ENCODE results near the gene SIDT2.
"Not testable (repeated sequence)": the region's sequence is repeated elsewhere in the genome, so short reads cannot be mapped to it uniquely, and the experiment has no call there.

SIDT2 gene

DNA sequence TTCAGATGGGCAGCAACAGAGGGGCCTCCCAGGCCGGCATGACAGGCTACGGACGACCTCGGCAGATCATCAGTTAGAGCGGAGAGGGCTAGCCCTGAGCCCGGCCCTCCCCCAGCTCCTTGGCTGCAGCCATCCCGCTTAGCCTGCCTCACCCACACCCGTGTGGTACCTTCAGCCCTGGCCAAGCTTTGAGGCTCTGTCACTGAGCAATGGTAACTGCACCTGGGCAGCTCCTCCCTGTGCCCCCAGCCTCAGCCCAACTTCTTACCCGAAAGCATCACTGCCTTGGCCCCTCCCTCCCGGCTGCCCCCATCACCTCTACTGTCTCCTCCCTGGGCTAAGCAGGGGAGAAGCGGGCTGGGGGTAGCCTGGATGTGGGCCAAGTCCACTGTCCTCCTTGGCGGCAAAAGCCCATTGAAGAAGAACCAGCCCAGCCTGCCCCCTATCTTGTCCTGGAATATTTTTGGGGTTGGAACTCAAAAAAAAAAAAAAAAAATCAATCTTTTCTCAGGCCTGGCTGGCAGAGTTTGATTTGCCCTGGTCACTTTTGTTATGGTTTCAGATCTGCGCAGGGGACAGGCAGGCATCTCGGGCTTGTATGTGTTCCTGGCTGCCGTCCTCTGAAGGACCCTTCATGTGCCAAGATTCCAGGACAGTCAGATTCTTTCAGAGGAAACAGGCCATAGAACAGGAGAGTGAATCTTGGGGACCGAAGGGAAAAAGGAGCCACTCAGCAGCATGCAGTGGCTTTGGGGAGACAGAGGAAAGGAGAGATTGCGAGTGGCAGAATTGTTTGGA, 25.9 kb downstream of the SIDT2 start:
- DNase-seq = no peak

DNA sequence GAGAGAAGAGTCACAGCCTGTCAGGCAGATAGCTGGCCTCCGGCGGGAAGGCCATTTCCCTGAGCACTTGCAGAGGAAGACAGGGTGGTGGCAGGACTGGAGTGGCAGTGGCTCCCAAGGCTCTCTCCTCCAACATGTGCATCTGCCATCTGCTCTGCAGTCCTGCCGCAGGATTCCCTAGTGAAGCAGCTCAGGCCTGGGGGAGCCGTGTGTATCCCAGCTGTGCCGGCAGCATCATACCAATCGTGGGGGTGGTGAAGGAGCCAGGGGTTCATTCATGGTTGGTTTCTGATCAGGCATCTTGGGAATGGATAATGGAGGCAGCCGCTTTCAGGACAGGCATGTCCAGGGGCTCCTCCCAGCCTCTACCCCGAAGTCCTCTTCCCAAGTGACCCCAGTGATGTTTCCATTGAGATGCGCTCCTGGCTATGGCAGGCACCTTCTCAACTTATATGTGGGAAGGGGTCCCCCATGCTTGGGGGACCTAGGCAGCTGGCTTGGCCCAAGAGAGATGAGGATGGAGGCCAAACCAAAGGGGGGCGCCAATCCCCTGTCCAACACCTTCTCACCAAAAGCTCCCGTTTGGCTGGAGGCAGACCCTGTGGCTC, 26.8 kb downstream of the SIDT2 start:
- DNase-seq = no peak

DNA sequence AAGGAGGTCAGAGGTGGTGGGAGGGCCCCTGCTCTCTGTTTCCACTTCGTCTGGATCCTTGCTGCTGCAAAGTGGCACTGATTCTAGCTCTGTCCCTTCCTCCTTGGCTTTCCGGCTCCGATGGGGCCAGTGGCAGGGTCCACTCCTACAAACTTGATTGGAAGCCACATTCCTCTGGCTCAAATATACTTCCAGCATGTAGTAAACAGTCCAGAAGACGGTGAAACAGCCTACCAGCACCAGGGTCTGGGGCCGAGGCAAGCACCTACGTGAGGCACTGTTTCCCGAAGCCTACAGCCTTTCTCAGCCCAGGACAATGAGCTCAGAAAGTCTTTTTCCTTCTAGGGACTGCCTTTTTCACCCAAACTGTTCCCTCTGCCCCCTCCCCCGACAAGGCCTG, 27.6 kb downstream of the SIDT2 start:
- DNase-seq = not testable (repeated sequence)

DNA sequence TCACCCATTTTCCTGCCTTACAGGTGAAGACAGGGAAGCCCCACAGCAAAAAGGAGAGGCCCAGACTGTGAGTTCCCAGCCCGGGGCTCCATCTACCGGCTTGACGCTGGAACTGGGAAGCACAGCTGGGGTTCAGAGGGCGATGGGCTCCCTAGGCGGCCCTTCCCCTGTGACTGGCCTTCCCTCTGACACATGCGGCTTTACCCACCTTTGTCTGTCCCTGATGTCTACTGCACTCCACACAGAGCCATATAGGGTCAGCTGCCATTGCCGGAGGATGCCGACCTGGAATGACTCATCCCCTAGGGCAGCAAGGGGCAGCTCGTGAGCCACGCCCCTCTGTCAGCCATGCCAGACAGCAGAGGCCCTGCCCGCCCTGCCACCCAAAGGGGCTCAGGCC, 28.3 kb downstream of the SIDT2 start:
- not testable (repeated sequence) for DNase-seq

- not testable (repeated sequence) for DNase-seq
These were observed 28.9 kb downstream of the SIDT2 start for GRCh38 chr11:117207481-117207880.

DNA sequence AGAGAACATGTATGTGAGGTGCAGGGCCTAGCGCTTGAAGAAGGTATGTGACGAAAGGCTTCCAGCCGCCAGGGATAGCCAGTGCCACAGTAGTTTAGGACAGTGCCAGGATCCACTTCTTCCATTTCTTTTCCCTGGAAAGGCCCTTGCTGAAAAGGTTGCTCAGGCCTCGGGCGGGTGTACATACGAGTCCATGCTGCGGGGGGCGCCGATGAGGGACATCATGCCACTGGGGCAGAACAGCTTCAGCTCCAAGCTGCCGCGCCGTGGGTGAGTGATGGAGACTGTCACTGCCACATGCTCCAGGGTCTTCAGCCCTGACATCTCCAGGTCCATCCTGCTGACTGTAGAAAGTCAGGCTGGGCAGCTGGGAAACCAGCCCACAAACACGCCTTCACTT, 30.2 kb downstream of the SIDT2 start:
- DNase-seq = not testable (repeated sequence)

DNA sequence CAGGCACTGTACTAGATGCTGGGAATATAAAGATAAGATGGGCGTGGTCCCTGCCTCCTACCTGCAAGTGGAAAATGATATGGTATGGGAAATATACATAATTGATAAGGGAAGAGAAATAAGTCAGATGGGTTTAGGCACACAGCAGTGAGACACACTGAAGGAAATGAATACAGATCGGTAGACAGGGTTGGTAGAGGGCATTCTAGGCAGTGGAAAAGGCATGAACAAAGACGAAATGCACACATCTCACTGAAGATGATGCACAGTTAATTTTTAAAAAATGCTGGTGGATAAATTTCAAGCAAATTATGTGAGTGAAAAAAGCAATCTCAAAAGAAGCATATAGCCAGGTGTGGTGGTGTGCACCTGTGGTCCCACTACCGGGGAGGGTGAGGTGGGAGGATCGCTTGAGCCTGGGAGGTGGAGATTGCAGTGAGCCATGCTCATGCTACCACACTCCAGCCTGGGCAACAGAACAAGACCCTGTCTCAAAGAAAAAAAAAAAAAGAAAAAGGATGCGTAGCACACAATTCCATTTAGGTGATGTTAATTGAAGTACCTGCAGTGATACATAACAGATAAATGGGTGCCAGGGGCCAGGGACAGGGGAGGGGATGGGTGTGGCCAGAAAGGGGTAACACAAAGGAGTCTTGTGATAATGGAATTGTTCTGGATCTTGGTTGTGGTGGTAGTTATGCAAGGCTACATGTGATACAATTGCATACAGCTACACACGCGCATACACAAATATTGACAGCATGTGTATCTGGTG, 31.0 kb downstream of the SIDT2 start:
- DNase-seq = not testable (repeated sequence)

GRCh38 chr11:117210620-117211019, 32.1 kb downstream of the SIDT2 start:
- DNase-seq = no peak

DNA sequence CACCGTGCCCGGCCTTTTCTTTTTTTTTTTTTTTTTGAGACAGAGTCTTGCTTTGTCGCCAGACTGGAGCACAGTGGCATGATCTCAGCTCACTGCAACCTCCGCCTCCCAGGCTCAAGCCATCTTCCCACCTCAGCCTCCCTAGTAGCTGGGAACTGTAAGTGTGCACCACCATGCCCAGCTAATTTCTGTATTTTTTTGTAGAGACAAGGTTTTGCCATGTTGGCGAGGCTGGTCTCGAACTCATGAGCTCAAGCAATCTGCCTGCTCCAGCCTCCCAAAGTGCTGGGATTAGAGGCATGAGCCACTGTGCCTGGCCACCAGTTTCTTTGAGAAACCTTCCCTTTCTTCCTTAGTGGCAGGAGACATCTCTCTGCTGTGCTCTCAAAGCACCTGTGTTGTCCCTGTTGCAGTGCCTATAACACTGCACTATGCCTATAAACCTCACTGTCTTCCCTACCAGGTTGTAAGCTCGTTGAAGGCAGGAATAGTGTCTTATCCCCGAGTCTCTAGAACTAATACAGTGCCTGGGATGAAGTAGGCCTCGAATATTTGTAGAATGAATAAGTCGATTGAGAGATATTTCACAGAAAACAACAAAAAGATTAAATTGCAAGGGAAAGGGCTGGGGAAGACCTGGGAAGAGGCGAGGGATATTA, 34.3 kb downstream of the SIDT2 start:
- no peak for DNase-seq

DNA sequence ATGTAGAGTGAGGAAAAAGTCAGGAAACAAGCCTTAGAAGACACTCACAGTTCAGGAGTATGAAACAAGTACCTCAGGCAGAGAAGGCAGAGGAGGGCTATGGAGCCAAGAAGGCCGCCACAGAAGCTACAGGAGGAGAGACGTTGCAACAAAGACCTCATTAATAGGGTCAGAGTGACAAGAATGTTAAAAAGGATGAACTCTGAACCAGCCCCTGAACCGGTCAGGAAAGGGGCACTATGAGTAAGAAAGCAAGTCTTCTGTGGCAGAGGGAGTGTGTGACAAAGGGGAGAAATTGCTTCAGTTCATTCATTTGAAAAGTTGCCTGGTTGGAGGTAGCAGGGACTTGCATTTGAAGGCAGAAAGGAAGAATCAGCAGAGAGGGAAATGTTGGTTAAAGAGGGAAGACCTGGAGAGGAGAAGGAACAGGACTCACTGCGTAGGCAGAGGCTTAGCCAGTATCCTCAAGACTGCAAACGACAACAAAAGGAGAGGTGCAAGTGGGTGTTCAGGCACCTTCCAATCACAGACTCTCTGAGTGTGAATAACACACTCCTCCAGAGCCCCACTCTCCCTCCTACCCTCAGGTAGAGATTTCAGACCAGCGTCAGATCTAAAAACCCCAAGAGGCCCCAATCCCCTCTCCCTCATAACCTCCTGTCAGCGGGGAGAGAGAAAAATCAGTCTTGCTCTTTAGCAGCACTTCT, 36.0 kb downstream of the SIDT2 start:
- no peak for DNase-seq

DNA sequence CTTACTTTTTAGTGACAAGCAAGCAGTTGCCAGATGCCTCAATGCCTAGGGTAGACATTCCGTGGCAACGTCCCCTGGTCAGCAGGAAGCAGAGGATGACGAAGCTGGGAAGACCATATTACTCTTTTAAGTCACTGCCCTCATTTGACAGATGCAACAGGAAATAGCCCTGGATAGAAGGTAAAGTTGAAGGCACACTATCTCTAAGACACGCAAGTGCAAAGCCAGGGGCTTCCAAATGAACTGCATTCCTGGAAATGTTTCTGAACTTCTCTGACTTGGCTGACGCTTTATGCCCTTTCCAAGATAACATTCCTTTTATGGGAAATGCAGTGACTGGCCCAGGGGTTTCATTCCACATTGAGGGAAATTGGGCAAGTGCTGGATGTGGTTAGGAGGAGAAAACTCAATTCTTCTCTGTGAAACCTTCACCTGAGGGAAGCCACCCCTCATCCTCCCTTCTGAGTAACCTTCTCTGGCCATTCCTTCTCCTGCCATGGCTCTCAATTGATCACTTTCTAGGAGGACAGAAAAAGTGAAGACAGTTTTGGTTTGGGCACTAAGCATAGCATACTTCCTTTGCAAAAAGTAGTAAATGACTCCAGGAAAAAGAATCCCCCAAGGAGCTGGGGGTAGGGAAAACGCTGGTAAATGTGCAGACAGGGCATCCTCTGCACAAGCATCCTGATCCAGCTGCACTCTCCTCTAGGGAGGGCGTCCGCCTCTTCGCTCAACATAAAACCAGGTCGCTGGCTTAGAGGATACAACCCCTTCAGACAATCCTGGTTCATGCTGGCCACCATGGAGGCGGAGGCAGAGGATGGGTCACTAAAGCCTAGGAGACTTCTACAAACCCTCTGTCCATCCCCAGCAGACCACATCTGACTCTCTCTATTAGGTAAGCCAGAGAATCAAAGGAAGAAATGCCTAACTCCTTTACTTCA, 38.9 kb downstream of the SIDT2 start:
- DNase-seq = no peak

DNA sequence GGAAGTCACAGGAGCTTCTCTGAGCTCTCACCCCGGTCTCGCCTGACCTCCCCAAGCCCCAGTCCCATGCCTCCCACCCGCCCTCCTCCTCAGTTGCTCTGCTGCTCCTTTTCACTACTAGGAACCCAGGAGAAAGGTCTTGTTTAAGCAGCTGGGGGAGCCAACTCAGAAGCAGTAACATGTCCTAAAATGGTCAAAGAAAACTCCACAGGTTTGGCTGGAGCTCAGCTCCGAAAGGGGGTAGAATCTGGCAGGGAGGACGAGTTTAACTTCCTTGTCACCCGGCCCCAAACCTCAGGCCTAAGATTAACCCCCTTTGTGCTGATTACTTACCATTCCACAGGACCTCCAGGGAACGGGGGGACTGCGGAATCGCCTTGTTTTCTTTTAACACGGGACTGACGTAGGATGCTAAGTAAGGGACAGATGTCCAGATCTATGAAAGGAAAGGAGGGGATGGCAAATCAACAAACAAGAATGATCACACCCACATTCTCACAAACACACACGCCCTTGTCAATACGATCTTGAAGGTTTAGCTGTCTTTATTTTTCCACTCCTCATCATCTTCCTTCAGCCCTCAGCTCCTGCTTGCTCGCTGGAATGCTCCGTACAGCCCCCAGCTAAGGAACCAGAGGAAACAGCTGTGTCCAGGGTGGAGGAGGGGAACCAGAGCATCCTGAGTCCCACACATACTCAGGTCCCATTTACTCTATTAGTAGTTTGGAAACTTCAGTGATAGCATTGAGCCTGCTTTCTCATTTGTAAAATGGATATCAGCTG, 39.8 kb downstream of the SIDT2 start:
- no peak for DNase-seq

DNA sequence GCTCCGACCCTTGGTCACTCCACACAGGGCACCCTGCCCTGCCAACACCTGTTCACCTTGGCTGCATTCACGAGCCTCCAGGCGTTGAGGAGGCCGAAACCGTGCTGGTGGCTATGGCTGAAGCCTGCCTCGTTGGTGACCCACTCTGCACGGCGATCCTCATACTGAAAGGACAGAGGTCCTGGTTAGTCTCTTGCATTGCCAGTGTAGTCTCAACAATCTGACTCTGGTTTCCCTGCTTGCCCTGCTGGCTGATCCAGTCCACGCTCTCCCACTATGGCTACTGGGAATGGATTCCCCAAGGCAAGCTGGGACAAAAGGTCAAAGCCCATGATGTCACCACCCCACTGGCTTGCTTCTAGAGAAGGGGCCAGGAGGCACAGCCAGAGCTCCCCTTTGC, 40.5 kb downstream of the SIDT2 start:
- no peak for DNase-seq

GRCh38 chr11:117219455-117219854, 40.9 kb downstream of the SIDT2 start:
- DNase-seq = no peak

DNA sequence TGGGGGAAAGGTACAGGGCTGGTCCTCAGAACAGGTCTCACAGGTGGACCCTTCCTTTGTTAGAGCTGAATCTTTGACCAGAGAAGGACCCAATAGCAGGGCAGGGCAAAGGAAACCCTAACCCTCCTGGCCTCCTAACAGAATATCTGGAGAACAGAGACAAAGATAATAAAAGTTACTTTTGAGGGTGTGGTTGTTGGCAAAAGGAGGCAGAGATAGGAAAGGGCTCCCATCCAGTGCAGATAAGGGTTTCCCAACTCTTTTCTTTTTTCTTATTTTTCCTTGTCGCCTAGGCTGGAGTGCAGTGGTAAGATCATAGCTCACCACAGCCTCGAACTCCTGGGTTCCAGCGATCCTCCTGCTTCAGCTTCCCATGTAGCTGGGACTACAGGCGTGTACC, 41.5 kb downstream of the SIDT2 start:
- DNase-seq = no peak

DNA sequence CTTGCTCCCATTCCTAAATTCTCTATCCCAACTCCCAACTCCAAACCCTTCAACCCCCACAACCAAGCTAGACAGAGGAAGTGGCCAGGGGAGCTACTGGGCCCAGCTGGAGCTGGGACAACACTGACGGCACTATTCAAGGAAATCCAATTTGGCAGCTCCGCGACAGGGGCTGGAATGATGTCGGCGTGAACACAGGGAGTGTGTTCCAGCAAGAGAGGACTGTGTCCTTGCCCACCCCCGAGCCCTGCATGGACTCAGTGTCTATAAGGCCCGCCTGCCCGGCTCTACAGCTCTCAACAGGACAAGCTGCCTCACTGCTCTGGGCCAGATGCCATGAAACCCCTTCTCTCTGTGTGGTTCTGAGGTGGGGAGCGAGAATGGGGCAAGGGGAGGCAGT, 42.0 kb downstream of the SIDT2 start:
- DNase-seq = no peak

DNA sequence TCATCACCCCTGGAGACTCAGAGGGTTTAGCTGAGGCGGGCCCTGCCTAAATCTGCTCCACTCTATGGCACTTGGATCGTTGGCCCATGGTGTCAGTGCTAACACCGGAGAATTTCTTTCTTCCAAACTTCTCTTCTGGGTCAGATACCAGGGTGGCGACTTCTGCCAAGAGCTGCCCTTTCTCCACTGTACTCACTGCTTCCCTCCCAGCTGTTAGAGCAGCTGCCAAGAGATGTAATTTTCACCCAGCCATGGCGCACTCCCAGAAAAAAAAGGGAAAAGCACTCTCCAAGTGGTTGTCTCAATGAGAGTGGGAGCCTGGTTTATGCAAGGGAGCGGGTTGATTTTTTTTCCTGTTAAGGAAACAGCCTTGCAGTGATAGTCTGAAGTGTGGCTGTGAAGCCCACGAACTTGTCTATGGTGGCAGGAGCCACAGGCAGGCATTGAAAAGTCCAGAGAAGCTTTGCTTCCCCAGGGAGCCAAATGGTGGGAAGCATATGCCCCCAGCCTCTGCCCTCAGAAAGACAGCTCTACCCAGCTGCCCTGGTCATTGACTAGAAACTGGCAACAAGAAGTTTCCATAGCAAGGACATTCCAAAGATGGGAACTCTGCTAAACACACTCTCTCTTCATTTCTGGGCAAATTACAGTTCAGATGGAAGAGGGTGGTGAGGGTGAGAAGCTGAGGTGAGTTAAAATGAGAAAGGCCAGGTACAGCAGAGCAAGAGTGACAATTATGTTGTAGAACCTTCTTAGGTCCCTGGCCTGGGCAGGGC, 42.6 kb downstream of the SIDT2 start:
- DNase-seq = no peak

GRCh38 chr11:117221775-117222517, 43.4 kb downstream of the SIDT2 start:
- no peak for DNase-seq
